ENCODE results near the gene ARHGEF4.
"Not testable (repeated sequence)": the region's sequence is repeated elsewhere in the genome, so short reads cannot be mapped to it uniquely, and the experiment has no call there.

ARHGEF4 gene

GRCh38 chr2:131077182-131077846, 240.6 kb downstream of the ARHGEF4 start:
- DNase-seq = no peak
- Histone ChIP-seq H3K27ac (ENCODE audit: low read length) (no peak overlapping the region), H3K79me2 (ENCODE audit: low read length) (peaks cover 97% of the 10 kb centered on the region), H3K27me3 (replicated peaks; ENCODE audit: insufficient read depth, low read length) (no peaks in the 10 kb centered on the region), H4K20me1 (ENCODE audit: insufficient read depth, low read length) (0 out of 2 replicates have a peak, but pooled peaks cover 8% of the 10 kb centered on the region), H3K4me3 (ENCODE audit: low read length) (no peak overlapping the region), H2AFZ (ENCODE audit: low read length) (no peak overlapping the region), H3K9ac (ENCODE audit: low read length) (no peak overlapping the region), H3K36me3 (replicated peaks; ENCODE audit: insufficient read depth, low read length) (peaks cover 25% of the 10 kb centered on the region), H3K4me1 (ENCODE audit: low read length) (no peaks in the 10 kb centered on the region), H3K9me2 (replicated peaks; ENCODE audit: insufficient read depth, low read length) (no peaks in the 10 kb centered on the region), H3F3A (ENCODE audit: insufficient read depth, low read length) (no peaks in the 10 kb centered on the region), H3K9me3 (replicated peaks; ENCODE audit: insufficient read depth, low read length) (no peaks in the 10 kb centered on the region), H3K4me2 (ENCODE audit: low read depth, low read length) (no peak overlapping the region)
- no peak for TF ChIP-seq EZH2phosphoT487 (IDR thresholded peaks at IDR 0.05; ENCODE audit: low read length)
- no peak for TF ChIP-seq EZH2 (optimal IDR thresholded peaks at IDR 0.05; ENCODE audit: low read depth, low read length)
- TF ChIP-seq, protein P1, sequence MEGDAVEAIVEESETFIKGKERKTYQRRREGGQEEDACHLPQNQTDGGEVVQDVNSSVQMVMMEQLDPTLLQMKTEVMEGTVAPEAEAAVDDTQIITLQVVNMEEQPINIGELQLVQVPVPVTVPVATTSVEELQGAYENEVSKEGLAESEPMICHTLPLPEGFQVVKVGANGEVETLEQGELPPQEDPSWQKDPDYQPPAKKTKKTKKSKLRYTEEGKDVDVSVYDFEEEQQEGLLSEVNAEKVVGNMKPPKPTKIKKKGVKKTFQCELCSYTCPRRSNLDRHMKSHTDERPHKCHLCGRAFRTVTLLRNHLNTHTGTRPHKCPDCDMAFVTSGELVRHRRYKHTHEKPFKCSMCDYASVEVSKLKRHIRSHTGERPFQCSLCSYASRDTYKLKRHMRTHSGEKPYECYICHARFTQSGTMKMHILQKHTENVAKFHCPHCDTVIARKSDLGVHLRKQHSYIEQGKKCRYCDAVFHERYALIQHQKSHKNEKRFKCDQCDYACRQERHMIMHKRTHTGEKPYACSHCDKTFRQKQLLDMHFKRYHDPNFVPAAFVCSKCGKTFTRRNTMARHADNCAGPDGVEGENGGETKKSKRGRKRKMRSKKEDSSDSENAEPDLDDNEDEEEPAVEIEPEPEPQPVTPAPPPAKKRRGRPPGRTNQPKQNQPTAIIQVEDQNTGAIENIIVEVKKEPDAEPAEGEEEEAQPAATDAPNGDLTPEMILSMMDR (IDR thresholded peaks at IDR 0.05; ENCODE audit: low read length) = no peak

GRCh38 chr2:131077966-131078365, 241.3 kb downstream of the ARHGEF4 start:
- no peaks in the 10 kb centered on the region for H3K9me3 ChIP-seq (replicated peaks; ENCODE audit: insufficient read depth, low read length)
- peaks cover 29% of the 10 kb centered on the region for H3K36me3 ChIP-seq (replicated peaks; ENCODE audit: insufficient read depth, low read length)
- no peak for DNase-seq
- H3K9me2 ChIP-seq (replicated peaks; ENCODE audit: insufficient read depth, low read length) = no peaks in the 10 kb centered on the region
- no peak overlapping the region for H3K27ac ChIP-seq (ENCODE audit: low read length)
- H3K4me2 ChIP-seq (ENCODE audit: low read depth, low read length) = no peak overlapping the region
- H3K27me3 ChIP-seq (replicated peaks; ENCODE audit: insufficient read depth, low read length) = no peaks in the 10 kb centered on the region
- TF ChIP-seq EZH2 (optimal IDR thresholded peaks at IDR 0.05; ENCODE audit: low read depth, low read length) = no peak
- no peak for TF ChIP-seq EZH2phosphoT487 (IDR thresholded peaks at IDR 0.05; ENCODE audit: low read length)
- TF ChIP-seq, protein P1 (IDR thresholded peaks at IDR 0.05; ENCODE audit: low read length) = no peak
- H3K4me1 ChIP-seq (ENCODE audit: low read length) = no peaks in the 10 kb centered on the region
- peaks cover 12% of the 10 kb centered on the region; the same call in 1 of the 2 replicates for H4K20me1 ChIP-seq (ENCODE audit: insufficient read depth, low read length)
- H3K79me2 ChIP-seq (ENCODE audit: low read length) = peaks cover 97% of the 10 kb centered on the region
- no peak overlapping the region for H2AFZ ChIP-seq (ENCODE audit: low read length)
- H3K4me3 ChIP-seq (ENCODE audit: low read length) = no peak overlapping the region
- no peaks in the 10 kb centered on the region for H3F3A ChIP-seq (ENCODE audit: insufficient read depth, low read length)
- no peak overlapping the region for H3K9ac ChIP-seq (ENCODE audit: low read length)

DNA sequence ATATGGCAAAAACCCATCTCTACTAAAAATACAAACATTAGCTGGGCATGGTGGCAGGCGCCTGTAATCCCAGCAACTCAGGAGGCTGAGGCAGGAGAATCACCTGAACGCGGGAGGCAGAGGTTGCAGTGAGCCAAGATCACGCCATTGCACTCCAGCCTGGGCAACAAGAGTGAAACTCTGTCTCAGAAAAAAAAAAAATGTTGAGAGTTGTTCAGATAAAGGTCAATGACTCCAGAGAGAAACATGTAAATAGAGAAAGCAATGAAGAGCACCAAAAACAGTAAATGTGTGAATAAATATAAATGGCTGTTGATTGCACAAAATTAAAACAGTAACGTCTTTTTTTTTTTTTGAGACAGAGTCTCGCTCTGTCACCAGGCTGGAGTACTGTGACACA, 243.2 kb downstream of the ARHGEF4 start:
- H3K9ac ChIP-seq (ENCODE audit: low read length); H3K27ac ChIP-seq (ENCODE audit: low read length); H3K9me2 ChIP-seq (replicated peaks; ENCODE audit: insufficient read depth, low read length); H2AFZ ChIP-seq (ENCODE audit: low read length); H3K4me3 ChIP-seq (ENCODE audit: low read length); H3K9me3 ChIP-seq (replicated peaks; ENCODE audit: insufficient read depth, low read length); H3K4me2 ChIP-seq (ENCODE audit: low read depth, low read length); H3K27me3 ChIP-seq (replicated peaks; ENCODE audit: insufficient read depth, low read length); DNase-seq; H3K4me1 ChIP-seq (ENCODE audit: low read length); H3F3A ChIP-seq (ENCODE audit: insufficient read depth, low read length): not testable (repeated sequence)
- H4K20me1 ChIP-seq (ENCODE audit: insufficient read depth, low read length) = peaks cover 22% of the 10 kb centered on the region; the same call in 1 of the 2 replicates
- H3K36me3 ChIP-seq (replicated peaks; ENCODE audit: insufficient read depth, low read length) = peaks cover 29% of the 10 kb centered on the region
- peaks cover 96% of the 10 kb centered on the region for H3K79me2 ChIP-seq (ENCODE audit: low read length)

DNA sequence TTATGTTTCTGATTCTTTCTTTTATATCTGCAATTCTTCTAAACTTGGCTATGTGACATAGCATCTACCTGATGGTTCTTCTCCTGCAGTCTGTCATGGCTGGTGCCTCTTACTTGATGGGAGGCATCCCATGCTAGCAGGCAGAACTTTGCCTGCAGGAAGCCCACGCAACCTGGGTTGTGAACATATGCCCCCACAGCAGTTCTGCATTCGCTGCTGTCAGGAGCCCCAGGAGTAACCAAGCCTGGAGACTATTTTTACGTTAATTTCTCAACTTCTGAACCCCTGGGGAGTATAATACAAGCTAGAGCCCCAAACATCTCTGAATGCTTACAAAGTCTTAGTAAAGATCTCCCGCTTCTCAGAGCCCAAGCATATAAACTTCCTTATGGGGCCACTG, 244.5 kb downstream of the ARHGEF4 start:
- H4K20me1 ChIP-seq (ENCODE audit: insufficient read depth, low read length) = peaks cover 30% of the 10 kb centered on the region
- no peaks in the 10 kb centered on the region for H3F3A ChIP-seq (ENCODE audit: insufficient read depth, low read length)
- peaks cover 96% of the 10 kb centered on the region for H3K79me2 ChIP-seq (ENCODE audit: low read length)
- no peak overlapping the region for H3K9ac ChIP-seq (ENCODE audit: low read length)
- H3K4me1 ChIP-seq (ENCODE audit: low read length) = no peaks in the 10 kb centered on the region
- no peak for TF ChIP-seq EZH2phosphoT487 (IDR thresholded peaks at IDR 0.05; ENCODE audit: low read length)
- TF ChIP-seq, protein P1 (IDR thresholded peaks at IDR 0.05; ENCODE audit: low read length) = no peak
- no peak for TF ChIP-seq EZH2 (optimal IDR thresholded peaks at IDR 0.05; ENCODE audit: low read depth, low read length)
- no peak overlapping the region for H3K4me2 ChIP-seq (ENCODE audit: low read depth, low read length)
- H3K4me3 ChIP-seq (ENCODE audit: low read length) = no peak overlapping the region
- peaks cover 27% of the 10 kb centered on the region for H3K36me3 ChIP-seq (replicated peaks; ENCODE audit: insufficient read depth, low read length)
- no peak for DNase-seq
- H3K9me3 ChIP-seq (replicated peaks; ENCODE audit: insufficient read depth, low read length) = no peaks in the 10 kb centered on the region
- H3K27ac ChIP-seq (ENCODE audit: low read length) = no peak overlapping the region
- no peaks in the 10 kb centered on the region for H3K27me3 ChIP-seq (replicated peaks; ENCODE audit: insufficient read depth, low read length)
- no peak overlapping the region for H2AFZ ChIP-seq (ENCODE audit: low read length)
- no peaks in the 10 kb centered on the region for H3K9me2 ChIP-seq (replicated peaks; ENCODE audit: insufficient read depth, low read length)
